Right lobe of liver (tissue), 4 donors: ENCODE results near the gene CLEC18A.

Experiments used
- CTCF ChIP-seq, 4 donors: fragments of 200-600 bp in 3 of 4; fragments of 450-650 bp in 1 of 4; IDR thresholded peaks; one replicate each; pipeline versions ENCODE4 v1.5.1 to v1.8.0; 2016 to 2022; ENCODE audit warnings: antibody characterized with exemption in 4 of 4, mild to moderate bottlenecking in 2 of 4
- POLR2A ChIP-seq: fragments of 450-650 bp; IDR thresholded peaks from one replicate; pipeline ENCODE4 v1.6.1; 2017; ENCODE audit warnings: antibody characterized with exemption, mild to moderate bottlenecking
- donor health status: DM: no; HTN: no; CAD: no.
- donor health status: DM: no; HTN: no; CAD: no.
- donor health status: DM: no; HTN: yes; CAD: no.

GRCh38 chr16:69931631-69932030, 19.5 kb upstream of the CLEC18A start:
- no peak for TF ChIP-seq CTCF (IDR thresholded peaks at IDR 0.05)
- no peak for TF ChIP-seq POLR2A
